ENCODE results near the gene ADD1.
A peak's percentile ranks its signal among the peaks of the same experiment; 100 is the strongest.

ADD1 gene

GRCh38 chr4:2924765-2925301 lies 81.2 kb downstream of the ADD1 start:
- no peak for DNase-seq

- no peak for DNase-seq
Observed at GRCh38 chr4:2925496-2925895, 81.9 kb downstream of the ADD1 start.

DNA sequence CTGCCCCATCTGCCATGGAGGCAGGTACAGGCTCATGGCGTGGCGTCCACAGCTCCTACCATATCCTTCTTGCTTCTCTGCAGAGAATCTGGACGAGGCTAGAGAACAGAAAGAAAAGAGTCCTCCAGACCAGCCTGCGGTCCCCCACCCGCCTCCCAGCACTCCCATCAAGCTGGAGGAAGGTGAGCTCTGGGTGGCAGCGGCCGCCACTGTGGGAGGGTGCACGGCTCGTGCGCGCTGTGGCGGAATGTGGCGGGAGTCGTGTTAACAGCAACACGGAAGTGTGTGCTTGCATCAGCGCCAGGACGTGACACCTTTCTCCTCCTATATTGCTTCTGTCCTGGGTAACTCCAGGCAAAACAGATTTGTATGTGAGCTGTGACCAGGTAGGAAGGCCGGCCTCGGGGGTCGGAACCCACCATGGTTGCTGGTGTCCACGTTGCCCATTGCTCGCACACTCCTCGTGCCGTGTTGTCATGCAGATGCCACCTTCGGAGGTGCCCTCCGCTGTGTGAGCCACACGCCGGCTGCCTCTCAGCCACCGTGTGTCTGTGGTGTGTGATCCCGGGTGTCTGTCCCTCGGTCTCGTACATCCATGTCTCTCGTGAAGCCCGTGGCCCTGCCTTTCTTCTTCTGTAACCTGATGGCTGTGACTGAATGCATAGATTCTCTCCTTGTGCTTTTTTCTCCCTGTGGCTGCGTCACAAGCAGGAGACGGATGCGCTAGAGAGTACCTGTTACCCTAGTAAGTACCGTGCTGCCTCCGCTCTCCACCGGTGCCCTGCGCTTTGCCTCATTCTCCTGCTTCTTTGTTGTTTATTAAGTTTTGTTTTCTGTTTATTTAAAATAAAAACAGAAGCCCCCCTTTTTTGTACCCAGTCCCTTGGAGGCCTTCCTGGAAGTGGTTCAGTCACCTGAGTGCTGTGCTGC lies 82.6 kb downstream of the ADD1 start:
- no peak for DNase-seq

DNA sequence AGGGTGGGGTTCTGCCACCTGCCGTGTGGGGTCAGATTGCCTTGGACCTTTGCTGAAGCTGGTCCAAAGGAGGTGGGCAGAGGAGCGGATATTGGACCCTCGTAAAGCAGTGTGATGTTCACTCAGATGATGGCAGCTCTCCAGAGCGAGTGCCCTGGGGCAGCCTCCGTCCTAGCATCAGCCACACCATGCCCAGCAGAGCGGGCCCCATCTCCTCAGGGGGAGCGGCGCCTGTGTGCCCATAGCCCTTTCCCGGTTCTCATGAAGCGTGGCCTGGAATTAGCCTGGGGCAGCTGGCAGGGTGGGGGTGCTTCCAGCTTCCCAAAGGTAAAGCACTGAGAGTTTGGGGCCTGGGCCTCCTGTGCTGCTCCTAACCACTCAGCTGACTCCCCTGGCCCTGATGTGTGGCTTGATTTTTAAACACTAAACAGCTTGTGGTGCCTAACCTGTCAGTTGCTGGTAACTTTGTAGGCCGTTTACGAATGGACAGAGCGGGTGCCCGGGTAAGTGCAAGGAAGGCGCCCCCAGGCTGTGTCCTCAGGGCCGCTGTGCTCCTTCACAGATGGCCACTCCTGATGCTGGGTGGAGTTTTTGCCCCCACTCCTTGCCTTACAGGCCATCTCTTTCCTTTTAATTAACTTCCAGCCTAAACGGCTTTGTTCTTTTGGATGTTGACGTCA lies 83.5 kb downstream of the ADD1 start:
- DNase-seq, result no peak

GRCh38 chr4:2927696-2928075 lies 84.0 kb downstream of the ADD1 start:
- DNase-seq, result no peak

DNA sequence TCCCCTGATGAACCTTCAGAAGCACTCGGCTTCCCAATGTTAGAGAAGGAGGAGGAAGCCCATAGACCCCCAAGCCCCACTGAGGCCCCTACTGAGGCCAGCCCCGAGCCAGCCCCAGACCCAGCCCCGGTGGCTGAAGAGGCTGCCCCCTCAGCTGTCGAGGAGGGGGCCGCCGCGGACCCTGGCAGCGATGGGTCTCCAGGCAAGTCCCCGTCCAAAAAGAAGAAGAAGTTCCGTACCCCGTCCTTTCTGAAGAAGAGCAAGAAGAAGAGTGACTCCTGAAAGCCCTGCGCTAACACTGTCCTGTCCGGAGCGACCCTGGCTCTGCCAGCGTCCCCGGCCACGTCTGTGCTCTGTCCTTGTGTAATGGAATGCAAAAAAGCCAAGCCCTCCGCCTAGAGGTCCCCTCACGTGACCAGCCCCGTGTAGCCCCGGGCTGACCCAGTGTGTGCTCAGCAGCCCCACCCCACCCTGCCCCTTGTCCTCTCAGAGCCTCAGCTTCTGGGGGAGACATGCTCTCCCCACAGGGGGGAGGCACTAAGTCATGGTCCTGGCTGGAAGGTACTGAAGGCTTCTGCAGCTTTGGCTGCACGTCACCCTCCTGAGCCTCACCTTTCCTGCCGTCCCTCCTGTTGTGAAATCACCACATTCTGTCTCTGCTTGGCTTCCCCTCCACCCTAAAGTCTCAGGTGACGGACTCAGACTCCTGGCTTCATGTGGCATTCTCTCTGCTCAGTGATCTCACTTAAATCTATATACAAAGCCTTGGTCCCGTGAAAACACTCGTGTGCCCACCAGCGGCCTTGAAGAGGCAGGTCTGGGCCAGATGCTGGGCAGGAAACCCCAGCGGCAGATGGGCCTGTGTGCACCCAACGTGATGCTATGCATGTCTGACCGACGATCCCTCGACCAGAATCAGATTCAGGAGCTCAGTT lies 84.9 kb downstream of the ADD1 start:
- no peak for DNase-seq

- DNase-seq, result no peak
Observed at GRCh38 chr4:2929469-2929868, 85.8 kb downstream of the ADD1 start.

GRCh38 chr4:2930135-2930757 lies 86.6 kb downstream of the ADD1 start:
- DNase-seq, result no peak

GRCh38 chr4:2930758-2931511 lies 87.3 kb downstream of the ADD1 start:
- DNase-seq, result no peak

GRCh38 chr4:2931512-2932301 lies 88.1 kb downstream of the ADD1 start:
- DNase-seq, result peak; percentile 64

DNA sequence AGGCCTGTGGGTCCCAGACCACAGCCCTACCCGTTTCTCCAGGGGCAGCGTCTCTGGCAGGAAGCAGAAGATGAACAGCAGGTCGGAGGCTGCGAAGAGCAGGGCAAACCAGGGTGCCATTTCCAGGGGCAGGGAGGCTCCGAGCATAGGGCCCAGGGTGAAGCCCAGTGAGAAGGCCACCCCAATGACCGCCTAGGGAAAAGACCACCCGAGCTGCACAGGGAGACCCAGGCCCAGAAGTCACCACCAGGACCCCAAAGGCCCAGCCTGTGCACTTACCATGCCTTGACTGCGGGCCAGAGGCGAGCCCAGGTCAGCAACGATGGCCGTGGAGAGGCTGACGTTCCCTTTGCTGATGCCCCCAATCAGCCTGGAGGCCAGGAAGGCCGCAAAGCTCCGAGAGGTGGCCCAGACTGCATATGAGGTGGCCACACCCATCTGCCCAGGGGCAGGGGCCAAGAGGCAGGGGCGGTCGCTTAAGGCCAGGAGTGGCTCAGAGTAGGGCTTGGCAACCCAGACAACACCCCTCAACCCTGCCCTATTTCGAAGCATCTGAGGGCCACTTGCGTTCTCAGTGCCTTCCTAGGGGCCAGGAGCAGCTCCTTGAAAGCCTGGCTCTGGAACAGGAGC lies 88.8 kb downstream of the ADD1 start:
- no peak for DNase-seq

GRCh38 chr4:2932951-2933565 lies 89.4 kb downstream of the ADD1 start:
- DNase-seq, result peak; percentile 32

GRCh38 chr4:2933566-2934076 lies 90.0 kb downstream of the ADD1 start:
- no peak for DNase-seq

DNA sequence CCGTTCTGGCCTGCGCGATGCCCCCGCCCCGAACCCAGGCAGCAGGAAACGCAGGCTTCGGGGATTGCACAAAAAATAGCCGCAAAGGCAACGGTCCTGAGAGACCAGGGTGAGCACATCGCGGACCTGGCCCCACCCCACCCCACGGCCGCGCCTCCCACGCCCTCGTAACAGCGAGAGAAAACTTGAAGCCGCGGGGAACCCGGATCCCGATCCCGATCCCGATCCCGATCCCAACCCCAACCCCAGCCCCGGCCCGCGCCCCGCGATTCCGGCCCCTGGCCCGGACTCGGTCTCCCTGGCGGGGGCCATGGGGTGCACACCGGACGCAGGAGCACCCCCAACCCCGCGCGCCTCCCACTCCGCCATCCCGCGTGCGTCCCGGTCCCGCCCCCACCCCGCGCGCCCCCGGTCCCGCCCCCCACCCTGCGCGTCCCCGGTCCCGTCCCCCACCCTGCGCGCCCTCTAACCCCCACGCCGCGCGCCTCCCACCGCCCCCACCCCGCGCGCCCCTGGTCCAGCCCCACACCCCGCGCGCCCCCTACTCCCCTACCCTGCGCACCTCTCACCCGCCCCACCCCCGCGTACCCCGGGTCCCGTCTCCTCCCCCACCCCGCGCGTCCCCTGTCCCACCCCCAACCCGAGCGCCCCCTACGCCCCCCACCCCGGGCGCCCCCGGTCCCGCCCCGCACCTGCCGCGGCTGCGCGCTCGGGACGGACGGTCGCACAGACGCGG lies 90.6 kb downstream of the ADD1 start:
- peak; percentile 32 for DNase-seq

- DNase-seq, result peak; percentile 92
Observed at GRCh38 chr4:2934813-2935761, 91.4 kb downstream of the ADD1 start.

DNA sequence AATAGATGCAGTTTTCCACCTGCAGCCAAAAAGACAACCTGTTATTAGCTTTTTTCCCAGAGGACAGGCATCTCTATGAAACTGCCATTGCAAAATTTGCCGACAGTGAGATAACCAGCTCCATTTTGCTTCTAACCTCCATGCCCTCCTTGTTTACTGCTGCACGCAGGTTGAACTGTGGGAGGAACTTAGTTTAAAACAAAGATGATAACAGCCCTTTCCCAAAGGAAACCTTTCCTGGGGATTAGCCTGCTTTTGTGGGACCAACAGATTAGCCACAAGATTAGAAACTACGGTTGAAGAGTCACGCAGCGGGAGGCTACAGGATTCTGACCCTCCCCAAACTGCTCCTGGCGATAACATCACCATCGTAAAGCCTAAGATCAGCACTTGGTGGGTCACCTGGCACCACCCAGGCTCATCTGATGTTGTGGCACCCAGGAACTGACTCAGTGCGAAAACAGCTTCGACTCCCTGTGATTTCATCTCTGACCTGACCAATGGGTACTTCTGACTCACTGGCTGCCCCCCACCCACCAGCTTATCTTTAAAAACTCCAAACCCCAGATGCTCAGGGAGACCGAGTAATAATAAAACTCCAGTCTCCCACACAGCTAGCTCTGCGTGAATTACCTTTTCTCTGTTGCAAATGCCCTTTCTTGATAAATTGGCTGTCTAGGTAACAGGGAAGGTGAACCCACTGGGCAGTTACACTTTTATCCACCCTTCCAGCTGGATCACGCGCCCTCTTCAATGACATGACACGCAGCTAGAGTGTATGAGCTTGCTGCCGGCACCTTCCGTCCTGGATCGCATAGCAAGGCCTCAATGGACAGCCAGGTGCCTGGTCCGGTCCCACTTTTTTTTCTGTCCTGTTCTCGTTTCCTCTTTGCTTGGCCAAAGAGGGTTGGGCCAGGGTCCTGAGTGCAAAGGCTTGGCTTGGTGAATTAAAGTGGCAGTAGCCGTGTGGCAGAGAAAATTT lies 92.4 kb downstream of the ADD1 start:
- DNase-seq, result peak; percentile 92
